Upper lobe of right lung (tissue), 1 donor: ENCODE data around the gene NUTF2. TPM values are rescaled to one million over a fixed set of nuclear protein-coding genes. Genes with fewer than 3 reads are reported as not detected.

Experiments
- ATAC-seq: fragments of 200-7000 bp; cut with Tn5 transposase; one replicate; pipeline ENCODE4 v1.9.1; 2020; ENCODE audit warnings: mild to moderate bottlenecking, moderate library complexity
- DNase-seq: peaks from one replicate; pipeline ENCODE4 v3.0.0-alpha.2; 2020
- H3K27ac ChIP-seq: fragments of 200-600 bp; one replicate; pipeline ENCODE4 v1.8.0; 2022
- H3K27me3 ChIP-seq: fragments of 200-600 bp; one replicate; pipeline ENCODE4 v1.8.0; 2022; ENCODE audit warnings: mild to moderate bottlenecking
- H3K36me3 ChIP-seq: fragments of 200-600 bp; one replicate; pipeline ENCODE4 v1.8.0; 2022
- H3K4me1 ChIP-seq: fragments of 200-600 bp; one replicate; pipeline ENCODE4 v1.8.0; 2022
- H3K4me3 ChIP-seq: fragments of 200-600 bp; one replicate; pipeline ENCODE4 v1.8.0; 2022; ENCODE audit warnings: mild to moderate bottlenecking
- H3K9me3 ChIP-seq: fragments of 200-600 bp; one replicate; pipeline ENCODE4 v1.8.0; 2022
- intact Hi-C: fragments of 100-400 bp; cut with DNase I; formaldehyde crosslinking; loops from one replicate; pipeline ENCODE4 v1.11.0; 2022
- total RNA-seq: library from RNA; stranded (reverse); fragmentation: NEBNext Ultra II Directional; extraction: Animal tissue kit (Norgen Biotek cat#: 25700); gene quantifications from one replicate; pipeline ENCODE4 v1.2.1, GENCODE V29; 2021
- TF ChIP-seq, protein P1 (sequence below): fragments of 200-600 bp; IDR thresholded peaks from one replicate; pipeline ENCODE4 v1.8.0; 2022; ENCODE audit warnings: antibody characterized with exemption
- donor health status: DM: no; HTN: yes; CAD: no; lungs with severe emphysema.

NUTF2 gene
- total RNA-seq, 1 donor from 2014 or later, result 55.0 TPM

- TF ChIP-seq, protein P1, sequence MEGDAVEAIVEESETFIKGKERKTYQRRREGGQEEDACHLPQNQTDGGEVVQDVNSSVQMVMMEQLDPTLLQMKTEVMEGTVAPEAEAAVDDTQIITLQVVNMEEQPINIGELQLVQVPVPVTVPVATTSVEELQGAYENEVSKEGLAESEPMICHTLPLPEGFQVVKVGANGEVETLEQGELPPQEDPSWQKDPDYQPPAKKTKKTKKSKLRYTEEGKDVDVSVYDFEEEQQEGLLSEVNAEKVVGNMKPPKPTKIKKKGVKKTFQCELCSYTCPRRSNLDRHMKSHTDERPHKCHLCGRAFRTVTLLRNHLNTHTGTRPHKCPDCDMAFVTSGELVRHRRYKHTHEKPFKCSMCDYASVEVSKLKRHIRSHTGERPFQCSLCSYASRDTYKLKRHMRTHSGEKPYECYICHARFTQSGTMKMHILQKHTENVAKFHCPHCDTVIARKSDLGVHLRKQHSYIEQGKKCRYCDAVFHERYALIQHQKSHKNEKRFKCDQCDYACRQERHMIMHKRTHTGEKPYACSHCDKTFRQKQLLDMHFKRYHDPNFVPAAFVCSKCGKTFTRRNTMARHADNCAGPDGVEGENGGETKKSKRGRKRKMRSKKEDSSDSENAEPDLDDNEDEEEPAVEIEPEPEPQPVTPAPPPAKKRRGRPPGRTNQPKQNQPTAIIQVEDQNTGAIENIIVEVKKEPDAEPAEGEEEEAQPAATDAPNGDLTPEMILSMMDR, result no peak
- intact Hi-C loops, result no loop called here
- Histone ChIP-seq H3K4me3 (no peak overlapping the region), H3K27ac (no peak overlapping the region), H3K4me1 (peaks cover 14% of the 10 kb centered on the region), H3K9me3 (no peaks in the 10 kb centered on the region), H3K27me3 (no peaks in the 10 kb centered on the region), H3K36me3 (peaks cover 63% of the 10 kb centered on the region)
- ATAC-seq (no peak), DNase-seq (no peak)
Measured at GRCh38 chr16:67869653-67870052, 22.9 kb downstream of the NUTF2 start.

DNA sequence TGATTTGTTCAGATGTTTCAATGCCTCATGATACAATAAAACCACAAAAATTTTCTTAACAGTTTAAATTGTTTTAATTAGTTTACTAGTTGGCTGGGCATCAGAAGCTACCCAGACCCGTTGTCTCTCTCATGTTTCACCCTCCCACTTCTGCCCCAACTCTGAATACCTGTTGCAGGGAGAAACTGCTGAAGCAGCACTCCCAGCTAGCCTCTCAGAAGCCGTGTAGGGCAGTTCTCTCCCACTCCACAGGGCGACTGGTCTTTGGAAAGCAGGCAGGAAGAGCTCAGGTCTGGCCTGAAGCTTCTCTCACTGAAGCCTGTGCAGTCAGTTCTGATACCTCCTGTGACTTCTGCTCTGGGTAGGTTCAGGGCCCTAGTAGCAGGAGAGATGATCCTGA is 24.5 kb downstream of the NUTF2 start:
- H3K27ac ChIP-seq, result no peak overlapping the region
- H3K36me3 ChIP-seq, result peaks cover 51% of the 10 kb centered on the region
- intact Hi-C loops, result no loop called here

DNA sequence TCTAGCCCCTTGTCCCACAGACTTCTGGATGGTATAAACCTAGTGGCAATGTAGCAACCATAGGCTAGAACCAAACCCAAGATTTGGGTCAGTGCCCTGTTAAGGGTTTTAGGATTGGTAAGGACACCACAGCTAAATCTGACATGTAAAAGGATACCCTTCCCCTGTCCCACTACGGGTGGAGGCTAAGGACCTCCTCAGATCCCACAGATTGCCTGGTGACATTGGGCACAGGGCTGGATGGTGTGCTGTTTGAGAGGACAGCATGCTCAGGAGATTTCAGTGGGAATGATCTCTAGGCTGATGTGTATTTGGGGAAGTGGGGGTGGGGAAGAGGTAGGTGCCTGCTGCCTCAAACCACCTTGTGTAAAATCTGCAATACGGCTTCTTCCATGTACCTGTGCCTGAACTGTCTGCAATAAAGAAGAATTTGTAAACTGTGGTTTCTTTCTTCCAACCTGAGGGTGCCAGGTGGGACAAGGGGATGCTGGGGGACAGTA is 25.4 kb downstream of the NUTF2 start:
- Histone ChIP-seq H3K36me3 (peaks cover 51% of the 10 kb centered on the region), H3K27ac (peak overlapping the region; percentile 79), H3K9me3 (no peaks in the 10 kb centered on the region), H3K27me3 (no peaks in the 10 kb centered on the region), H3K4me3 (peak overlapping the region; percentile 93), H3K4me1 (peaks cover 21% of the 10 kb centered on the region)
- no peak for DNase-seq
- ATAC-seq, result no peak
- intact Hi-C loops, result no loop called here
- TF ChIP-seq, protein P1, result no peak

More for the DNA sequence above, 24.5 kb downstream of the NUTF2 start:
- H3K4me3 ChIP-seq, result no peak overlapping the region
- ATAC-seq, result no peak
- TF ChIP-seq, protein P1, result no peak
- no peak for DNase-seq
- H3K4me1 ChIP-seq, result peaks cover 21% of the 10 kb centered on the region
- H3K27me3 ChIP-seq, result no peaks in the 10 kb centered on the region
- H3K9me3 ChIP-seq, result no peaks in the 10 kb centered on the region

DNA sequence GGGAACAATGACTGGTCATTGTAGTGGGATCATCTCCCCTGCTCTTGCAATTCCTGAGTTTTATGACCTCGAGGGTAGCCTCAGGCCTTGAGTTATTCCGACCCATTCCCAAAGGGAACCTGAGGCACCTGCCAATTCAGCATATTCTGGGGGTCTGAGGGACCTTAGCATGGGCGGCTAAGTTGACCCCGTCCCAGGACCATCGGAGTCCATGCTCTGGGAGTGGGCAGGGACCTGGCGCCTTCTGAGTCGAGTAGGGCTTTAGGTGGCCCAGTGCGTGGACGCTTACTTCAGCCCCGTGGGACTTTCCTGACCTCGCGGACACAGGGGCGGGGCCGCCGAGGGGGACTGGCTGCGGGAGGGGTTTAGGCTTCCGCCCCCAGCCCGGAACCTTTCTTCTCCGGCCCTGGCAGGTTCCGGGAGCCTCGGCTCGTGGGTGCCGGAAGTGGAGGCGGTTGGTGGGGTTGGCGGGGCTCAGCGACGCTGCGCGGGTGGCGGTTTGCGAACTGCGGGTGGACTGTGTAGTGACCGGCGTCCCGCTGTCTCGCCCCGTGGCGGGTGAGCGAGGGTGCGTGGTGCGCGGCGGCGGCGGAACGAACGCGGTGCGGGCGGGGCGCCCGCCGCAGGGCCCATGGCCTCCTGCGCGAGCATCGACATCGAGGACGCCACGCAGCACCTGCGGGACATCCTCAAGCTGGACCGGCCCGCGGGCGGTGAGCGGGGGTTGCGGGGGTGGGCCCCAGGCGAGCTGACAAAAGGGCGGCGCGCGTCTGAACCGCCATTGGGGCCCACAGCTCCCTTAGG is 26.1 kb downstream of the NUTF2 start, which contains the start of gene EDC4:
Gene EDC4 (plus strand): TSS at position 422 of the 804 bp plus-strand sequence. CDS start 210 bp downstream, at position 632.
- H3K4me1 ChIP-seq, result peaks cover 21% of the 10 kb centered on the region
- peaks cover 51% of the 10 kb centered on the region for H3K36me3 ChIP-seq
- peak within 1 kb of the TSS; percentile 79 for H3K27ac ChIP-seq
- H3K27me3 ChIP-seq, result no peaks in the 10 kb centered on the region
- peak within 1 kb of the TSS; percentile 93 for H3K4me3 ChIP-seq
- DNase-seq (peak; percentile 93), ATAC-seq (peak; percentile 95)
- TF ChIP-seq, protein P1, result no peak
- intact Hi-C loops, result no loop called here
- no peaks in the 10 kb centered on the region for H3K9me3 ChIP-seq

- H3K9me3 ChIP-seq, result no peaks in the 10 kb centered on the region
- H3K36me3 ChIP-seq, result peaks cover 51% of the 10 kb centered on the region
- peak; percentile 1 for ATAC-seq
- TF ChIP-seq, protein P1, result no peak
- H3K4me1 ChIP-seq, result peaks cover 21% of the 10 kb centered on the region
- intact Hi-C loops, result no loop called here
- H3K4me3 ChIP-seq, result peak overlapping the region; percentile 93
- H3K27ac ChIP-seq, result peak overlapping the region; percentile 79
- no peaks in the 10 kb centered on the region for H3K27me3 ChIP-seq
- DNase-seq, result no peak
Measured at GRCh38 chr16:67873435-67874370, 27.0 kb downstream of the NUTF2 start.
